Astrocyte (in vitro differentiated cells and primary cell): ENCODE results near the gene AGBL5.

Source experiments
- EZH2 ChIP-seq: IDR thresholded peaks from 2 replicates; pipeline ENCODE4 v1.6.1; 2012; ENCODE audit warnings: mild to moderate bottlenecking, low read length, inconsistent platforms; ENCODE audit not compliant: insufficient read depth
- TF ChIP-seq, protein P1 (sequence below): IDR thresholded peaks from 2 replicates; pipeline ENCODE4 v1.5.1; 2011; ENCODE audit warnings: low read depth, mild to moderate bottlenecking, inconsistent platforms, low read length, moderate library complexity; ENCODE audit not compliant: insufficient read depth

DNA sequence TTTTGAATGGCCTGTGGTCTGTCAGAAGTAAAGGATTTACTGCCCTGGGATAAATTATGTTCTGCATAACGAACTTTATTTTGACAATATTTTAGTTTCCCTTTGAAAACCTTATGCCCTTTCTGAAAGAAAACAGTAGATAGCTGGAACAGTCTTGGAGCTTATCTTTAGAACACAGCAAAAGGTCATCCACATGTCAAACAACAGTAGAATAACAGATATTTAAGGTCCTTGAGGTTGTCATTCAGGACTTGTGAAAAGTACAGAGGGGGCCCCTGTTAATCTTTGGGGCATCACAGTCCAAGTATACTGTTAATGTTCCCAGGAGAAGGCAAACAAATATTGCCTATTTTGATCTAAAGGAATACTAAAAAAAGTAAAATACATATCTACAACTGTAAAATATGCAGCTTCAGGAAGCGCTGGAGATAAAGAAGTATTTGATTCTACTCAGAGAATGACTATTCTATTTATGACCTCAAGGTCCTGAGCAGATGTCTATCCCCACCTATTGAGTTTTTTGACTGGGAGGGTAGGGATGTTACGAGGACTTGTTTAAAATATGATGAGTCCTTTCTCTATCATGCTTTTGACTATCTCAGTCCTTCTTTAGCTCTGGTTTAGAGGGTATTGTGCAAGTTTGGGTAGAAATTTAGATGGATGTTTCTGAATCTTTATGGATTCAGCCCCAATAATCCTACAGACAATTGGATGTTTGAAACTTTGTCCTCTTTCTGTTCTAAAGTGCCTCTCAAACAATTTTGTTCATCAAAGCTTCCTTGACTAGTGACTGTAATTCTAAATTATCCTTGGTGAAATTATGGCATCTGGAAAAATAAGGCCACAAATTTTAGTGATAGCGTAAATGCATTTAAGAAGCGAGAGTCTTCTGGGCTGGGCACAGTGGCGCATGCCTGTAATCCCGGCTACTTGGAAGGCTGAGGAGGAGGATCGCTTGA is 43.8 kb upstream of the AGBL5 start:
- no peak for TF ChIP-seq EZH2
- TF ChIP-seq, protein P1, sequence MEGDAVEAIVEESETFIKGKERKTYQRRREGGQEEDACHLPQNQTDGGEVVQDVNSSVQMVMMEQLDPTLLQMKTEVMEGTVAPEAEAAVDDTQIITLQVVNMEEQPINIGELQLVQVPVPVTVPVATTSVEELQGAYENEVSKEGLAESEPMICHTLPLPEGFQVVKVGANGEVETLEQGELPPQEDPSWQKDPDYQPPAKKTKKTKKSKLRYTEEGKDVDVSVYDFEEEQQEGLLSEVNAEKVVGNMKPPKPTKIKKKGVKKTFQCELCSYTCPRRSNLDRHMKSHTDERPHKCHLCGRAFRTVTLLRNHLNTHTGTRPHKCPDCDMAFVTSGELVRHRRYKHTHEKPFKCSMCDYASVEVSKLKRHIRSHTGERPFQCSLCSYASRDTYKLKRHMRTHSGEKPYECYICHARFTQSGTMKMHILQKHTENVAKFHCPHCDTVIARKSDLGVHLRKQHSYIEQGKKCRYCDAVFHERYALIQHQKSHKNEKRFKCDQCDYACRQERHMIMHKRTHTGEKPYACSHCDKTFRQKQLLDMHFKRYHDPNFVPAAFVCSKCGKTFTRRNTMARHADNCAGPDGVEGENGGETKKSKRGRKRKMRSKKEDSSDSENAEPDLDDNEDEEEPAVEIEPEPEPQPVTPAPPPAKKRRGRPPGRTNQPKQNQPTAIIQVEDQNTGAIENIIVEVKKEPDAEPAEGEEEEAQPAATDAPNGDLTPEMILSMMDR, result no peak
